Uterus (tissue), 2 donors: Measurements from ENCODE around the gene TXNDC5.

ENCODE experiments used
- CTCF ChIP-seq, 4 experiments: fragments of 200-600 bp in 2 of 4; fragments of 450-650 bp in 2 of 4; sonication (generic) in 2 of 4; IDR thresholded peaks; one replicate each; pipeline ENCODE4 v1.5.1; 2016 to 2019; ENCODE audit warnings: antibody characterized with exemption in 4 of 4, mild to moderate bottlenecking in 2 of 4, moderate library complexity in 1 of 4
- POLR2A ChIP-seq, 2 donors: fragments of 450-650 bp; IDR thresholded peaks; one replicate each; pipeline ENCODE4 v1.6.1; 2016; ENCODE audit warnings: antibody characterized with exemption in 2 of 2, mild to moderate bottlenecking in 1 of 2, moderate library complexity in 1 of 2

GRCh38 chr6:7914991-7915789 is 4.6 kb upstream of the TXNDC5 start:
- TF ChIP-seq CTCF (IDR thresholded peaks at IDR 0.05) (no peak), POLR2A (IDR thresholded peaks at IDR 0.05) (no peak)
